NCI-H510A treated with DMSO at 0.1 percent for 48 hours (cell line): ENCODE measurements around the gene ARMH4.

ENCODE experiments used
- DNase-seq: peaks from one replicate; lab custom pipeline; 2025; lab: John Stamatoyannopoulos, UW

Gene ARMH4

GRCh38 chr14:58098507-58098906 lies 53.5 kb downstream of the ARMH4 start:
- DNase-seq, result peak; percentile 8

DNA sequence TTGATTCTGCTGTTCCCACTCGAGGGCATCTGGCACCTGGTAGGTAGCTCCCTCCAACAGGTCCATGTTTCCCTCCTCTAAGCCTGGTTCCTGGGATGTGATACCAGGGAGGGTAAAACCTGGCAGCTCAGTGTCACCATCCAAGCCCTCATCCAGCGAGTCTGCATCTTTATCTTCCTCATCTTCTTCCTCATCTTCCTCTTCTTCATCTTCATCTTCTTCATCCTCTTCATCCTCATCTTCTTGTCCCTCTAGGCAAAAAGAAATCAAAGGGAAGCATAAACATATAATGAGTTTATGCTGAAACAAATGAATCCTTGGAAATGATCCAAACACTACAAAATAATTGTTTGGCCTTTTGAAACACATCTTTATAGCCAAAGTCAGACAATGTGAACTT lies 55.3 kb downstream of the ARMH4 start:
- DNase-seq, result no peak

GRCh38 chr14:58091883-58092630 lies 60.0 kb downstream of the ARMH4 start:
- no peak for DNase-seq

DNA sequence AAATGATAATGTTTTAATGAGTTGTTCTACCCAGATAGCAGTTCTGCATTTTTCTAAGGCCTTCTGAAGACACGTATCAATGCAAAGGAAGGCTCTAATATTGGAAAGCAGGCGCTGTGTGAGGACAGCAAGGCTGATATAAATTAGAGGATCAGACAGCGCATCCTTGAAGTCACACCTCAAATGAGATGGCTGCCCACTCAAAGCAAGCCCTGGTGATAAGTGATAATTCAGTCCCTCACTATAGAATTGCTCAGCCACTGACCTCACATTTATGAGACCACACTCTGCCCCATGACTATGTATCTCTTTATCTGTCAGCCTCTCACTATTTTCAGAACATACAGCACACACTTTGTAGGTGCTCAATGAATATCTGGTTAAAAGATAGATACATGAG lies 62.4 kb downstream of the ARMH4 start:
- DNase-seq, result no peak

DNA sequence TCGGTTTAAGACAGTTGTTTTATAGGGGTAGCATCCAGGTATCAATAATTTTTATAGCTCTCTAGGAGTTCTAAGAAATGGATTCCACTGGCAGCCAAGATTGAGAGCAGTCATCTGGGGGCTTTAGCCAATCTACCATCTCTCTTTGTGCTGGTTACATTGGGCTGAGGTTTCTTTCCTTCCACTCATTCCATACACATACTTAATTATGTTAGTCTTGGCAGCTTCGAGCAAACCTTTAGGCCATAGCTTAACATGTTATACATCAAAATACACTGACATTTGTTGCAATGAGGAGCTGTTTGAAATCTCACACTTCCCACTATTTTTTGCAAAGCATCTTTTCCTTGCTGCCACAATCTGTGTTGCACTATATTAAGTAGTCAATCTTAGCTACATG lies 63.1 kb downstream of the ARMH4 start:
- no peak for DNase-seq

GRCh38 chr14:58085877-58086276 lies 66.1 kb downstream of the ARMH4 start:
- no peak for DNase-seq

DNA sequence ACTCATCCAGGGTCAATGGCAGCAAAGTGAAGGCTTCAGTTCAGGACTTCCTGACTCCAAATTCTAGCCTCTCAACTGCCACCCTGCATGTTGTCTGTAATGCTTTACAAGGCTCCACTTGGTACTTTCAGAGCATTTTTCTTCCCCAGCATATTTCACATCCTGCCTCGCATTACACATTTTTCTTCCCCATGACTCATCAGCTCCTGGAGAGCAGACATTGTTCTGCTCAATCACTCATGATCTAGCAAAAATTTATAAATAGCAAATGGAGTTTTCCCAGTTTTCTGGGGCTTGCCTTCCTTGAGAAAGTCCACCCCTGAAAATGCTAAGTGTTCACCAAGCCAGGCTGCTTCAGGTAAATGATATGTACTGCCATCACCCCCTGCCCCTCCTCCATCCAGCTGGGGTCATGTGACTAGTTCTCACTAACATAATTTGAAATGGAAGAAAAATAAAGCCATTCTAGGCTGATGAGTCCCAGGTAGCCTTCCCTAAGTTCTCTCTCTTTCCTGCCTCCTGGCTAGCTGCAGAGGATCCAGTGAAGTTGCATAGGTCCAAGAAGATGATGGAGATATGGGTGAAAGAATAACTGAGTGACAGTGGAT lies 69.4 kb downstream of the ARMH4 start:
- no peak for DNase-seq

- no peak for DNase-seq
Measured at GRCh38 chr14:58082011-58082410, 70.0 kb downstream of the ARMH4 start.

DNA sequence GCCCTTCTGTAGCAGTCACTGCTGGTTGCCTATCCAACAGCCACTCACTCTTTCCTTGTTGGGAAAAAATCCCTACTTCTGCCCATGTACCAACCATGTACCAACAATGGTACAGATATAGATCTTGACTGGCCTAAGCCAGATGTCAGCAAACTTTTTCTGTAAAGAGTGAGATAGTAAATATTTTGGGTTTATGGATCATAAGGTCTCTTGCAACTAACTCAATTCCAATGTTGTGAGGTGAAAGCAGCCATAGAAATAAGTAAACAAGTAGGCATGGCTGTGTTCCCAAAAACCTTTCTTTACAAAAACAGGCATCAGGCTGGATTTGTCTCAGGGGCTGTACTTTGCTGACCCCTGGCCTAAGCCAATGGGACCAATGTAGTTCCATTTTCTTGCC lies 73.5 kb downstream of the ARMH4 start:
- no peak for DNase-seq

- no peak for DNase-seq
Measured at GRCh38 chr14:58078068-58078467, 73.9 kb downstream of the ARMH4 start.

GRCh38 chr14:58077621-58078020 lies 74.4 kb downstream of the ARMH4 start:
- no peak for DNase-seq

DNA sequence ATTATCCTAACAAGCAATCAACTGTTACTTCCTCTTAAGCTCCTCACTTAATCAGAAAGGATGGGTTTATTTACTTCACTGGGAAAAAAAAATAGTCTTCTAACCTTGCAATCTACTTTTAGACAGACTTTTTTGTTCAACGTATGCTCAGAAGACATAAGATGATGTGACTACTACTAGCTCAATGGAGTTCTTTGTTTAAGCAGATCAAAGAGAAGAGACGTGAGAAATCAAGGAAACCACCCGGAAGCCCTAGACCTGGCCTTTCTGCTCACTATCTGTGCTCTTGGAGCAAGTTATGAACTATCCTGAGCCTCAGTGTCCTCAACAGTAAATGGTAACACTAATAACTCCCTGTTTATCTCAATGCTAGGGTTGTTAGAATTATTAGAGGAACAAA lies 78.5 kb downstream of the ARMH4 start:
- DNase-seq, result no peak

DNA sequence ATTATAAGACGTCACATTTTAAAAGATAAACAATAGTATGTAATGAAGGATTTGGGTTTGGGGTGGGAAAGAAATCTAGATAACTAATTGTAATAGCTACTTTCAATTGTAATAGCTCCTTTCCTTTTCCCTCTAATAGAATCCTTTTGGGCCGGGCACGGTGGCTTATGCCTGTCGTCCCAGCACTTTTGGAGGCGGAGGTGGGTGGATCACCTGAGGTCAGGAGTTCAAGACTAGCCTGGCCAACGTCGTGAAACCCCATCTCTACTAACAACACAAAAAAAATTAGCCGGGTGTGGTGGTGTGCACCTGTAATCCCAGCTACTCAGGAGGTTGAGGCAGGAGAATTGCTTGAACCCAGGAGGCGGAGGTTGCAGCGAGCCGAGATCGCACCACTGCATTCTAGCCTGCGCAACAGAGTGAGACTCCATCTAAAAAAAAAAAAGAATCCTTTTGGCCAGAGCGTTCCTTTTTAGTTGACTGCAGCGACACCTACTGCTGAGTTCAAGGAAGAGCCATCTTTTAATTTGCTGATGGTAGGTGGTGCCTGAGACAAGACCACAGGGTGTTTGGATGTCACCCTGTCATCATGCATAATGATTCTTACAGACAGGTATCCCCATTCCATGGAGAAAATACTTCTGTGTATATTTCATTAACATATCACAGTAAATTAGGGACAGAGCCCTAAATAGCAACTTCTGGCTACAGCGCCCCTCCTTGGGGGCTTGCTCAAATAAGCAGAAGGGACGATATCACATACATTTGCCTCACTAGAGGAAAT lies 79.5 kb downstream of the ARMH4 start:
- peak; percentile 83 for DNase-seq

DNA sequence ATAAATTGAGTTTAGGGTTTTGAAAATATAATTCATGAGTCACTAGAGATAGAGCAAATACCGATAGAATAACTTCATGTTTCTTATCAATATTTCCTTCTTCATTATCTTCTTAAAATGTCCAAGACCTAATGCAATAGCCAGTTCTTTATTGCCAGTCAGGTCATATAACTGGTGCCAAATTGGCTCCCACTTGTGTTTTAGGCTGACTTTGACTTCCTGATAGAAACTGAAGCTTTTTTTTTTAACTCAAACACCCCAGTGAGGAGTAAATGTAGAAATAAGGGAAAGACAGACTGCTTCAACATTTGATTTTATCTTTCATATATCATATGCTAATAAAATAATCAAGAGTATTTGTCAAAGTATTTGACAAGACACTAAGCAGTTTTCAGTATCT lies 80.7 kb downstream of the ARMH4 start:
- DNase-seq, result no peak

GRCh38 chr14:58068306-58068705 lies 83.7 kb downstream of the ARMH4 start:
- DNase-seq, result no peak

- DNase-seq, result no peak
Measured at GRCh38 chr14:58066115-58066514, 85.9 kb downstream of the ARMH4 start.

- no peak for DNase-seq
Measured at GRCh38 chr14:58061581-58061980, 90.4 kb downstream of the ARMH4 start.

DNA sequence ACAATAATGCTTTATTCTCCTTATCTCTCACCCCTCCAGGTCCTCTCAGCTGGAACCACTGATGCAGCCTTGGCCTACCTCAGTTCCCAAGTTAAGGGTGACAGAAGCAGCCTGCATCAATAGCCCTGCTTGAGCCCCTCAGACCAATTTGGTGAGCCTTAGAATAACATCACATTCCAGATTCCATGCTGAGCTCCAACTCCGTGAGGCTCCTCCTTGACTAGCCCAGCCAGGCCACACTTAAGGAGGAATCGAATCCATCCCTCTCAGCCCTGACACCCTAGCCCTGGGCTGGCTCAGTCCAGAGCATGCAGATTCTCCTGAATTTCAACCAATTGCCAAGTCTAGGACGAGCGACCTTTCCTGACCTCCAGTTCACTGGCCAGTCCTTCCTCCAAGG lies 91.1 kb downstream of the ARMH4 start:
- no peak for DNase-seq

- DNase-seq, result no peak
Measured at GRCh38 chr14:58060077-58060476, 91.9 kb downstream of the ARMH4 start.

GRCh38 chr14:58059126-58059525 lies 92.9 kb downstream of the ARMH4 start:
- no peak for DNase-seq

- DNase-seq, result no peak
Measured at GRCh38 chr14:58055497-58056010, 96.5 kb downstream of the ARMH4 start.

DNA sequence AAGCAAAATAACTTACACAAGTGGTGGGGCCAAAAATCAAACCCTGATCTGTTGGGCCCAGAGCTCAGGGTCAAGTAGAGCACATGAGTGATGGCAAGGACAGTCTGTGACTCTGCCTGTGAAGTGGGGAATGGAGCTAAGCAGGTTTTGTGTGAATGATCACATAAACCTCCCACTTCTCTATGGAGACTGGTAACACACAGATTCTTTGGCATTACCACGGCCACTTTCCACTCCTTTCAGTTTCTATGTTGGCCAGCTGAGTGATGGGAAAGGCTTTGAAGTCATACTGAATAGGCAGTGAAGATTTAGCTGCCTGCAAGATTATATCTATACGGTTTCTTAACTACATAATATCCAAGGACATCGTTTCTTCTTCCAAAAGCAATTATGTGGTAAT lies 97.9 kb downstream of the ARMH4 start:
- DNase-seq, result no peak

- no peak for DNase-seq
Measured at GRCh38 chr14:58048219-58048618, 103.8 kb downstream of the ARMH4 start.
